T-helper 1 cell (primary cell): Measurements from ENCODE around the gene EML6.

Experiments
- DNase-seq, 5 donors: peaks; one replicate each; pipeline ENCODE4 v3.0.0-alpha.2; 2012 to 2020

Gene EML6

DNA sequence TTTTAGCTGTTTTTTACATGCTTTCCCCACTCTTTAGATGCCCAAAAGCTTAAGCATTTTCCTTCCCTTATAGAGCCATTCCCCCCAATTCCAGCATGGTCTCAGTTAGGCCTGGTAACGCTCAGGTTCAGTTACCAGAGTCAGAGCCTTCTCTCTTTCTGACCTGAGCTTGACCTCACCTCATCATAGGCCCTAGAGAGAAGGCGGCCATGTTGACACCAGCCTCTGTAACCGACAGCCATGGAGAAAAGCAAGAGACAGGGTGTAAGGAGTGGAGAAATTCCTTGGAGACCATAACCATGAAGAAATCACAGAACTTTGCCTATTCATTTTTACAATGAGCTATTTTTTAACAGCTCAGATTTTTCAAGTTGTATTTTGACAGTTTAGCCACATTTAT lies 227.3 kb downstream of the EML6 start:
- no peak for DNase-seq

DNA sequence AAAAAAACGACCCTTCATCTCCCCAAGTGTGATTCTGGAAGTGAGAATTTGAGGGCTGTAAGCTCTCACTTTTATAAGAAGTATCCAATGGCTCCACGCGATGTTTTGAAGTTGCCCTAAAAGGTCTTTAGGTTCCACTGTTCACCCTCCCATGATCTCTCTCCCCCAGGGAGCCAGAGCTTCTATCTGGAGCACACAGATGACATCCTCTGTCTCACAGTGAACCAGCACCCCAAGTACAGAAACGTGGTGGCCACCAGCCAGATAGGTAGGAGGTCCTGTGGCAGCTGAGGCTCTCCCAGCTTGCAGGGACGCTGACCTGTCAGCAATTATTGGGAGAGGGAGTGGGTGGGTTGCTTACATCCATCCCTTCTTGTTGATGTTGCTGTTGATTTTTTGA lies 229.0 kb downstream of the EML6 start:
- DNase-seq: no peak

DNA sequence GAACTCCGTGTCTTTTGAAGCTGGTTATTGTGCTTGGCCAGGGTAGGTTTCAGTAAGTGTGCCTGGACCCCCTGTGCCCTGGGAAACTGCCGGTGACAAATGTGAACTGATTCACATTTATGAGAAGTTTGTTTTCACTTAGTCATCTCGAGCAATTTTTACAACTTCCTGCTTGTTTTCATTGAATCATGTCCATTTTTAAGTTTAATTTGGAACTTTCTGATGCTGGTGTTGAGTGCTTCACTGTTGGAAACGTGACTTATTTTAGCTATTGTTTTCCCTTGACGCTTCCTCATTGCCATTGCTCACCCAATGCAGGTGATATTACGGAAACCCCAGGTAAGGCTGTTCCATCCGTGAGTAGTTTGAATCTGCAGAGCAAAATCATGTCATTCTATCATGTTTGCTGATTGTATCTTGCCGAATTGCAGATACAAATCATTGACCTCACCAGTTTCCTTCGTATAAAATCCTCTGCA lies 229.6 kb downstream of the EML6 start:
- DNase-seq: peak in 1 of 5 donors; percentile 42

DNA sequence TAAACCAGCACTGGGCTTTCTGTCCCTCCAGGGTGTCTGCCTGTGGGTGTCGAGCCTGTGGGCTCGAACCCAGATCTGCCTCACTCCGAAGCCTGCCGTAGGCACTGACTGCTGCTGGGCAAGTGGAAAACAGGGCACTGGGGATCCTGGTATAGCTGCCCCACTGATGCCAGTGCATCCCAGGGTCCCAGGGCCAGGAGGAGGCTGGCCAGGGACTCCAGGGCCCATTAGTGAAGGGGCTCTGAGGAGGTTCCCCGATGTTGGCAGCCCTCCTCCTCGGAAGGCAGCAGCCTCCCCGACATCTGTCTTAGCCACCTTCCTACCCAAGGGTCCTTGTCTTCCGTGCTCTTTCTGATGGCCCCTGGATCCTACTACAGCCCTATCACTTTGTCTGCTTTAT lies 230.7 kb downstream of the EML6 start:
- no peak for DNase-seq

DNA sequence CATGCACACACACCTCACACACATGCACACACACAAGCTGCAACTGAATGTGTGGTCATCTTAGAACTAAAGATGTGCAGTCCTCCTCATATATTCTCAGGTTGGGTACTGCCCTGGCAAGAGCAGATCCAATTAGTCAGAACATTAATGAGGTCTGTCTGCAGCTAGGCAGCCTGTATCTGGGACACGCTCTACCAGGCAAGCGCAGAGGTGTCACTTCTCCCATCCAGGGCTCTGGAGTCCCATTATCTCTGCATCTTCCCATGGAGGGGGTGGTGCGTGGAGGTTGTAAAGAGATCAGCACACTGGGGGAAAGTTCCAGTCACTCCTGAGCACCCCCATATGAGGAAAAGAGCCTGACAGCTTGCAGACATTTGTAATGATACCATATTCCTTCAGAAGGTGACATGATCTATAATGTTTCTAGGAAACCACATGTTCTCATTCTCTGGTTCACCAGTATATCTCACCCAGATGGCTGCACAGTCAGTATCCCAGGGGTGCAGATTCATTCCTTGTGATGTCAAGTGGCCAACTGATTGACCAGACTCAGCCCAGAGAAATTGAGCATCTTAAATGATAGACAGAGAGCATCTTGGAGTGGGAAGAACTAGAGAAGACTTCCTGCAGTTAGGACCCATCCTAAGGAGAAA lies 231.4 kb downstream of the EML6 start:
- DNase-seq: no peak

DNA sequence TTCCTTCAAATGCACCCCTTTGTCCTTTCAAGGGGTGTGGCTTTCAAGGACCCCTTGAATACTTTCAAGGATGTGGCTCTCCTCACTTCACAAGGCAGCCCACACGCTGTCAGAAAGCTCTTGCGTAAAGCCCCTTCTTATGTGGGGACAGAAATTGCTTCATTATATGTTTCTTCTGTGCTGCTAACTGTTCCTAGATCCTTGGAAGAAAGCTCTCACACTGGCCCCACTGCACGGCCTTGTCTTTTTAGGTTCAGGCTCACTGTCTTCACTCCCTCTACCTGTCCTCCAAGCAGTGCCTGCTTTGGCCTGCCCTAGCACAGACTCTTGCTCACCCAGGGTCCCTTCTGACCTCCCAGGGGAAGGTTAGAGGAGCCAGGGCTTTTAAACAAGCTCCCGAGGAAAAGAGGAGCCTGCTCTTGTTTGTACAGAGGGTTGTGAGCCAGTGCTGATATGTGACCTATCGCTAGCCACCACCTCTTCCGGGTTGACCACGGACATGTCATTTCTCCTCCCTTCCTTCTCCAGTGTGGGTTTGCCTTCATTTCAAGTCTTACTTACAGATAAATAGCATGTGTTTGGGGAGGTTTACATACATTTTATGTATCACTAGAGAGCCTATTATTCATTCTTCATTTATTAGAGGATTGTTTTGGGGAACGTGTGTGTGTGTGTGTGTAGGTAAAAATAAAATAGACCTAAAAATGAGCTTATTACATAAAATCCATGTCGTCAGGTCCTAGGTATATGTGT lies 232.1 kb downstream of the EML6 start:
- no peak for DNase-seq

DNA sequence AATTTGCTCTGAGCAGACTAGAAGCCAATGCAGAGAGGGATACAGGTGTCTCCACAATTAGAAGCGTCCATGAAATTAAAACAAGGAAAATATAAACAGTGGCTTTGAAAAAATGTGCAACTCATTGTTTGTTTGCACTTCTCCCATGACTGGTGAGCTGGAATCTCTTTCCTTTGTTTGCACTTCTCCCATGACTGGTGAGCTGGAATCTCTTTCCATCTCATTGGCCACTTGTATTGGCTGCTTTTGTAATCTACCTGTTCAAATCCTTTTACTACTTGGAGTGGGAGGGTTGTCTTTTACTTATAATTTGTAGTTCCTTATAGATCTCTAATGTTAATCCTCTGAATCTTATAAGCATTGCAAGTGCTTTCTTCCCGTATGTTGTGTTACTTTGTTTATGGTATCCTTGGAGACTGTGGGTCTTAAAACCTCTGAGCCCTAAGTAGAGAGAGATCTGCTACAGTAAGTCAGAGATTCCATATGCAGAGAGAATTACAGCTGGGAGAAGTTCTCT lies 232.7 kb downstream of the EML6 start:
- no peak for DNase-seq

DNA sequence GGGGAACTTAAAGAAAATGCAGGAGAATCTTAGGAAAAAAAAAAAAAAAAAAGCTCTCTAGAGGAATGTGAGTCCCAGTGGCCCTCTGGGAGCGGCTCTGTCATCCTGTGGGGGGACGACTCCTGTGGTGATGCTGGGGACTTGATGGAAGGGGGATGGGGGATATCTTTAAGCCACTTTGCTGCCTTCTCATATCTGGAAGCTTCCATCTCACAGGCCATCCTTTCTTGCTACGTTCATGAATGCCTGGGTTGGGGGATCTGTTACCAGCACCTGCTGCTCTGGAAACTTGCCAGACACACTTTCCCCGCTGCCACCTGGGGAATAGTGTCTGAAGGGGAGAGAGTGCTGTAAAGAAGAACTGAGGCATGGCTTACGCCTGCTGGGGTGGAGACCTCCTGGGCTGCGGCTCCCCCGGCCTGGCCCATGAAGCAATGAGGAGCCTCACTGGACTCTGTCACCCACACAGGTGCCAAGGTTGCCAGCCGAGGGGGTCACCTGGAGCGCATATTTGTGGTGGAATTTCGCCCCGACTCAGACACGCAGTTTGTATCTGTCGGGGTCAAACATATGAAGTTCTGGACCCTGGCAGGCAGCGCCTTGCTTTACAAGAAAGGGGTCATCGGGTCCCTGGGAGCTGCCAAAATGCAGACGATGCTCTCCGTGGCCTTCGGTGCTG lies 234.0 kb downstream of the EML6 start:
- no peak for DNase-seq

DNA sequence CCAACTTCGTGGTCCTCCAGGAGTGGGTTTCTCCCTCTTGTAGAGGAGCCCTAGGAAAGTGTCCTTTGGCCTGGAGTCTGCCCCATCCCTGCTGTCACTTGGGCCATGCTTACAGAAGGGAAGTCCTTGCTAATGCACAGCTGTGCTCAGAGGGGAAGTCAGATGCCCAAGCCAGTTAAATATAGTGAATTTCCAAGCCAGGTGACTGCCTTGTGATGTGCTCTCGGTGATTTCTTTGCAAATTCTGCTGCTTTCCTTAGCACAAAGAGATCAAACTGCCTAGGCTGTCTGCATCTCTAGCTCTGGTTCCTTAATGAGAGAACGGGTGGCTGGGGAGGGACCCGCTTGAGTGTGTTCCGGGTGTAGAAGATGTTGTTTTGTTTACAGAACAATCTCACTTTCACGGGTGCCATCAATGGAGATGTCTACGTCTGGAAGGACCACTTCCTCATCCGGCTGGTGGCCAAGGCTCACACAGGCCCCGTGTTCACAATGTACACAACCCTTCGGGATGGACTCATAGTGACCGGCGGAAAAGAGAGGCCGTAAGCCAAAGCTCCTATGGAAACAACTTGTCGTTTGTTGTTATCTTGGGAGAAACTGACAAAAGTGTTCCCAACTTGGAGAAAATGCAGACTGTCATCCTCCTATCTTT lies 235.4 kb downstream of the EML6 start:
- no peak for DNase-seq

DNA sequence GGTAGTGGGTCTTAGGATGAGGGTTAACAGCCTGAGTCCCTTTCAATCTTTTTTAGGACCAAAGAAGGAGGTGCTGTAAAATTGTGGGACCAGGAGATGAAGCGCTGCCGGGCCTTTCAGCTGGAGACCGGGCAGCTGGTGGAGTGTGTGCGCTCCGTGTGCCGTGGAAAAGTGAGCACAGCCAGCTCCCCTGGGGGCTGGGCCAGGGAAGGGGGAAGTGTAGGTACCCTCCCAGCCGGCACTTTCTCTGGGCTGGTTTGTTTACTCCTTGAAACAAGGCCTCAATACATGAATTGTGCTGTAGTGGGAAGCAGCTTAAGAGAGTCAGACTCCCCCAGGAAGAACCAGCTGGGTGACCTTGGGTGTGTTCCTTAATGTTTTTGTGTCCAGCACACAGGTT lies 236.7 kb downstream of the EML6 start:
- DNase-seq: no peak

DNA sequence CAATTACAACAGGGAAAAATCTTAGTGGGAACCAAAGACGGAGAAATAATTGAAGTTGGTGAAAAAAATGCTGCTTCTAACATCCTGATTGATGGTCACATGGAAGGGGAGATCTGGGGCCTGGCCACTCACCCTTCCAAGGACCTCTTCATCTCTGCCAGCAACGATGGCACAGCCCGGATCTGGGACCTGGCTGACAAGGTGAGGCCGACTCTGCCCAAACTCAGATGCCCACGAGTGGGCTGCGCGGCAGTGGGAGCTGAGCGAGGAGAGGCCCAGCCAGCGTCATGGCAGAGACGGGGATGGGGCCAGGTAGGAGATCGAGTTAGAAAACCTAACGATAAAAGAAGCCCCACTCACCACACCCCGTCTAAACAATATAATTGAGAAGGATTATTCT lies 239.0 kb downstream of the EML6 start:
- no peak for DNase-seq

DNA sequence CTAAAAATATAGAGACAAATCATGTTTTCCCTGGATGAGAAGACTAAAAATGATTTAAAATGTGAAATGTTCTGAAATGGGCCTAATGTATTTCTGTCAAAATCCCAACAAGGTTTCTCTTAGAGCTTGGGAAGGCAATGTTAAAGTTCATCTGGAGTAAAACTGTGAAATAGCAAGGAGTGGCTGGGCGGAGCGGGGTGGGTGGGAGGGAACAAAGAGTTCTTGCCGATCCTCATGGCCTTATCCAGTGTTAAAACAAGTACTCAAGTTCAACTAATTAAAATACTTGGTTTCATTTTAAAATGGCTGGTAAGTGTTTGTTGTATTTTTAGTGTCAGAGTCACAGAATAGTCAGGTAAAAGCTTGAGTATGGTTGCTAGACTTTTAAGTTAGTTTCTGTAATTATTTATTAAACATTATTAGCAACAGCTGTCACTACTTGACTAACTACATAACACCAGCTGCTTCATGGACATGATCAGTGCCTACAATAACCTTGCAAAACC lies 239.5 kb downstream of the EML6 start:
- DNase-seq: no peak

DNA sequence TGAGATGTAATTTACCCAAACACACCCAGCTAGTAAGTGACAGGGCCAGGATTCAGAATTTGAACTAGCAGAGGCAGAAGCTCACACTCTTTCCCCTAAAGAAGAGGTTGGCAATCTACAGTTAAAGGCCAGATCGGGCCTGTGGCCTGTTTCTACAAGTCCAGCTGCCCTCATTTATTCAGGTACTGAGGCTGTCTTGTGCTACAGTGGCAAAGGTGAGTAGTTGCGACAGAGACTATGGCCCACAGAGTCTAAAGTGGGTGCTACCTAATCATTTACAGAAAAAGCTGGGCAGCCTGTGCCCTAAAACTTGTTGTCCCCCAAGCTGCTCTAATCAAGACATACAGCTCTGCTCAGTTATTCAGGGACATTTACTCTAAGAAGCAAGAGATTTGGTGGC lies 240.0 kb downstream of the EML6 start:
- no peak for DNase-seq

DNA sequence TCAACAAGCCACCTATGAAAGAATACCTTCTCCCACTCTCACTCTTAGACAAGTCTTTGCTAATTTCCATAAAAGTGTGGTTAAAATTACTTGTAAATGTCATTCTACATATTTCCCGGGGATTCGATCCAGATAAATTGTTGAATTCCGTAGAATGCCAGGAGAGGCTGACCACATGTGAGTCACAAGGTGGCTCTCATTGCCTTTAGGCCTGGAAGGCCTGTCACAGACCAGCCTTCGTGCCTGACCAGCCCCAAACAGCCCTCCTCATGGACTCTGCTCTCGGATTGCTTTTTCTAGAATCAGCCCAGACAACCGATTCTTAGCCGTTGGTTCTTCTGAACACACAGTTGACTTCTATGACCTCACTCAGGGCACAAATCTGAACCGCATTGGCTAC lies 240.8 kb downstream of the EML6 start:
- no peak for DNase-seq

DNA sequence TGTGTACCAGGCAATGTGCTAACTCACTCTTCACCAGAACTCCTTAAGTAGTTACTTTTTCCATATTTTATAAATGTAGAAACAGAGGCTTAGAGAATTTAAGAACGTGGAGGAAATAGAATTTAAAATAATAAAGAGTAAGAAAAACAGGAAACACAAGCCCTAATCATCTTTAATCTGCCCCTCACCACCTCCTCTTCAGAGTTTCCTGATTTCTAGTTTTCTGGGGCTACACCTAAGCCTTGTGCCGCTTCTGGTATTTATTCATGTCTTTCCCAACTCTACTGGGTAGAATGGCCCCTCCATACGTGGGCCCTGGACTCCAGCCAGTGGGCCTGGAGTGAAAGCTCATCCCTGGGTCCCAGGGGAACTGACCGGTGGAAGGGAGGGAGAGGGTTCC lies 241.4 kb downstream of the EML6 start:
- no peak for DNase-seq

DNA sequence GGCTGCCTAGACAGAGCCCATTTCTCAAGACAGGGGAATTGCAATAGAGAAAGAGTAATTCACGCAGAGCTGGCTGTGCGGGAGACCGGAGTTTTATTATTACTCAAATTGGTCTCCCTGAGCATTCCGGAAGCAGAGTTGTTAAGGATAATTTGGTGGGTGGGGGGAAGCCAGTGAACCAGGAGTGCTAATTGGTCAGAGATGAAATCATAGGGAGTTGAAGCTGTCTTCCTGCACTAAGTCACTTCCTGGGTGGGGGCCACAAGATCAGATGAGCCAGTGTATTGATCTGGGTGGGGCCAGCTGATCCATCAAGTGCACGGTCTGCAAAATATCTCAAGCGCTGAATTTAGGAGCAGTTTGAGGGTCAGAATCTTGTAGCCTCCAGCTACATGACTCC lies 242.0 kb downstream of the EML6 start:
- DNase-seq: no peak

DNA sequence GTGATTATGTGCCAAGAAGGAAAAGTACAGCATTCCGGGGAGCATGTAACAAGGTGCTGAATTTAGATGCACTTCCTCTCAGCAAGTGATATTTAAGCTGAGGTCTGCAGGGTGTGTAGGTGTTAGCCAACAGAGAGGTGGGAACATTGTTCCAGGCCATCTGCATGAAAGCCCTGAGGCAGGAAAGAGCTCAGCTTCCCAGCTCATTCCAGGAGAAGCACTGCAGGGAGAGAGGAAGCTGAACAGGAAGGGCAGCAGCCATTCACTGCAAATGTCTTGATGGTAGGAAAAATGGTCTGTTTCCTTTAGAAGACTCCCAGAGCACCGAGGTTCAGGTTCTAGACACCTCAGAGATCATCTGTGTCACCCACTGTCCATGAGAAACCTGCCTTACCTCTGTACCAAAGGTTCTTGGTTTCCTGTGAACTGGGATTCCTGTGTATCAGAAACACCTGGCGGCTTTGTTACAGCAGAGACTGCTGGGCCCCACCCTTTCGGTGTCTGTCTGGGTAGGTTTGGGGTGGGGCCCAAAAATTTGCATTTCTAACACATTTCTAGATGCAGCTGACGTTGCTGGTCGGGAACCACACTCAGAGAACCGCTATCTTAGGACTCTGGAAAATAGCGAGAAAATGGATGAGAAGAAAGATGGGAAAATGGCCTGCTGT lies 242.8 kb downstream of the EML6 start:
- no peak for DNase-seq

DNA sequence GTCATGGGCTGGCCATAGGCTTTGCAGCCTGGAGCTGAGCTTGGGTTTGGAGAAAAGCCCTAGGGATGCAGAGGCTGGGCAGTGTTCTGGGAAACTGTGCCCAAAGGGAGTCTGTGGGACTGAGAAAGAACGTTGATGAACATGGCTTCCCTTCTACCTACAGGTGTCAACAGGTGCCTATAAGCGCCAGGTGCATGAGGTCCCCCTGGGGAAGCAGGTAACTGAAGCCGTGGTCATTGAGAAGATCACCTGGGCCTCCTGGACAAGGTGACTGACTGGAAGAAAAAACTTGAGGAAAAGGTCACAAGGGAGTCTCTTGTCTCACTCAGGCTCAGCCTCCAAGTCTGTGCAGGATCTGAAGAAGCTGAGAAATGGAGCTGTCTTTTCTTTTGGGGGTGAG lies 243.4 kb downstream of the EML6 start:
- no peak for DNase-seq

DNA sequence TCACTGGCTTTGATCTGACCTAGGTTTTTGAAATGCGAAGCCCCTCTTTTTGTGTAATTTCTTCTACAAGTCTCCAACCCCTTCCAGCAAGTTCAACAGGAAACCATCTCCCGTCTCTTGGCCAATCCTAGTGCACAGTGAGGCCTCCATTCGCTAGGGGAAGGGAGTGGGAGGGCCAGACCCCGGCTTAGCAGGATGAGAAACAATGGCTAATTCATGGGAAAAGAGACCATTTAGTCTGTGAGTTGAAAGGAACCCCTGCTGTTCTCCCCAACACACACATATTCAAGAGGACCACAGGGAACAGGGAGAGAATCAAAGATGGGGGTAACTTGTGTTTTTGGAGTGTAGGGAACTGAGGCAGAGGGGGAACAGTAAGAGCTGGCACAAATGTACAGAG lies 243.8 kb downstream of the EML6 start:
- no peak for DNase-seq

DNA sequence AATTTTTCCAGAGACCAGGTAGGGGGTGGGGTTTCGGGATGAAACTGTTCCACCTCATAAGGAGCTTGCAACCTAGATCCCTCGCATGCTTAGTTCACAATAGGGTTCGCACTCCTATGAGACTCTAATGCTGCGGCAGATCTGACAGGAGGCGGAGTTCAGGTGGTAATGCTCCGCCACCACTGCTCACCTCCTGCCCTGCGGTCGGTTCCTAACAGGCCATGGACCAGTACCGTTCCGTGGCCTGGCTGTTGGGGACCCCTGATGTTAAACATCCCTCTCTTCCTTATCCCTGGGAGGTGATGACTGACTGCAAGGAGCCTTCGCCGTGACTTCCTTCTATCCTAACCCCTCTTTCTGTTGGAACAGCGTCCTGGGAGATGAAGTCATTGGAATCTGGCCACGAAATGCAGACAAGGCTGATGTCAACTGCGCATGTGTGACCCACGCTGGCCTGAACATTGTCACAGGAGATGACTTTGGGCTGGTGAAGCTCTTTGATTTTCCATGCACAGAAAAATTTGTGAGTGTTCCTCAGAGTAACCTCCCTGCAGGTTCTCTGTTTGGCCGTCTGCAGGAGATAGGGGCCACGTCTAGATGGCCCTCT lies 244.4 kb downstream of the EML6 start:
- DNase-seq: no peak

DNA sequence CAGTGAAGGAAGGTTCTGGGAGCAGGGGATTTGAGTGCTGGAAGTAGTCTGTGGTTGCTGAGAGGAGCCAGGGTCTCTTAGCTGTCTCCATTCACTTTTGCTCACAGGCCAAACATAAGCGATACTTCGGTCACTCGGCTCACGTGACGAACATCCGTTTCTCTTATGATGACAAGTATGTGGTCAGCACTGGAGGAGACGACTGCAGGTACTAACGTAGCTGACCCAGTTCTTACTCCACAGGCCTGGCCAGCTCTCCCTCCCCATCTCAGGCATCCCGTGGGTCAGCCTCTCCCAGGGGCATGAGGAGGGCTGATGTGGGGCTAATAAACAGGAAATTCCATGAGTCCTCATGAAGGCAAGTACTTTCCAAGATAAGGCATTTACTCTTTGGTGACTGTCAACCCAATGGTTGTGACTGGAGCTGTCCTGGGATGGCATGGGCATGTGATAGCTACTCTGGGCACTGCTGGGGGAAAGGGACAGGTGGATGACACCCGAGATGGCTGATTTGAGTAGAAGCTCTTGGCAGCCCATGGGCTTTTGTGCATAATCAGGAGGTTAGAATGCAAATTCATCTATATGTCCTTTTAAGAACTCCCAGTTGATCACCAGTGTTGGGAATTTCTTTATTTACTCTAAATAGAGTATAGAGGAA lies 245.2 kb downstream of the EML6 start:
- DNase-seq: no peak
